ENCODE data around the gene OST4. TPM values are rescaled to one million over a fixed set of nuclear protein-coding genes. Genes with fewer than 3 reads are reported as not detected.

The OST4 gene
- polyA plus RNA-seq, 1 donor (not counting 4 experiments of a cell fraction or from before 2014, with no cell fraction given), result 393 TPM

- Histone ChIP-seq H3K36me3 (ENCODE audit: control insufficient read depth in 2 of 2, extremely low read depth in 1 of 2, insufficient read depth in 2 of 2, low read length in 2 of 2) (no peaks in the 10 kb centered on the region), H3K4me3 (ENCODE audit: control insufficient read depth in 2 of 3, extremely low read depth in 1 of 3, insufficient read depth in 2 of 3, low read depth in 1 of 3, low read length in 3 of 3) (no peak overlapping the region), H3K79me2 (ENCODE audit: control insufficient read depth, insufficient read depth, low read length) (no peaks in the 10 kb centered on the region), H3K27me3 (ENCODE audit: control insufficient read depth, extremely low read depth, insufficient read depth, low read length) (peaks cover 9% of the 10 kb centered on the region), H3K4me1 (ENCODE audit: control insufficient read depth, extremely low read depth, insufficient read depth, low read length) (peaks cover 4% of the 10 kb centered on the region), H3K27ac (ENCODE audit: control insufficient read depth, insufficient read depth, low read length) (no peak overlapping the region), H3K9ac (ENCODE audit: control insufficient read depth, extremely low read depth, insufficient read depth, low read length) (no peak overlapping the region), H3K9me3 (ENCODE audit: control insufficient read depth, low read depth, low read length) (no peaks in the 10 kb centered on the region), H3K9me1 (ENCODE audit: control insufficient read depth, extremely low read depth, insufficient read depth, low read length) (no peaks in the 10 kb centered on the region), H4K20me1 (ENCODE audit: control insufficient read depth, extremely low read depth, insufficient read depth, low read length) (peaks cover 4% of the 10 kb centered on the region), H3K4me2 (ENCODE audit: control insufficient read depth, extremely low read depth, insufficient read depth, low read depth, low read length) (no peak overlapping the region), H2AFZ (ENCODE audit: control insufficient read depth, low read length) (no peak overlapping the region)
- TF ChIP-seq CTCF (optimal IDR thresholded peaks at IDR 0.05 in 1 of 3, IDR thresholded peaks at IDR 0.05 in 1 of 3, conservative IDR thresholded peaks at IDR 0.05 in 1 of 3; ENCODE audit: extremely low read depth in 1 of 3, insufficient read depth in 2 of 3, low read length in 3 of 3) (no peak), EZH2 (IDR thresholded peaks at IDR 0.05; ENCODE audit: low read length) (no peak)
- FAIRE-seq (no peak), DNase-seq (ENCODE audit: low read depth, low spot score) (no peak)
- dilution Hi-C loops (cut with MboI; ENCODE audit: extremely low pct_ligation_motif_present, low sequenced_read_pairs), result no loop called here
These were observed 28.6 kb upstream of the OST4 start for GRCh38 chr2:27100036-27100435.

- Histone ChIP-seq H3K4me2 (ENCODE audit: control insufficient read depth, extremely low read depth, insufficient read depth, low read depth, low read length) (no peak overlapping the region), H3K27me3 (ENCODE audit: control insufficient read depth, extremely low read depth, insufficient read depth, low read length) (peaks cover 9% of the 10 kb centered on the region), H3K36me3 (ENCODE audit: control insufficient read depth in 2 of 2, extremely low read depth in 1 of 2, insufficient read depth in 2 of 2, low read length in 2 of 2) (no peaks in the 10 kb centered on the region), H3K4me3 (ENCODE audit: control insufficient read depth in 2 of 3, extremely low read depth in 1 of 3, insufficient read depth in 2 of 3, low read depth in 1 of 3, low read length in 3 of 3) (no peak overlapping the region), H3K9me3 (ENCODE audit: control insufficient read depth, low read depth, low read length) (no peaks in the 10 kb centered on the region), H3K79me2 (ENCODE audit: control insufficient read depth, insufficient read depth, low read length) (no peaks in the 10 kb centered on the region), H2AFZ (ENCODE audit: control insufficient read depth, low read length) (no peak overlapping the region), H3K27ac (ENCODE audit: control insufficient read depth, insufficient read depth, low read length) (no peak overlapping the region), H4K20me1 (ENCODE audit: control insufficient read depth, extremely low read depth, insufficient read depth, low read length) (peaks cover 4% of the 10 kb centered on the region), H3K4me1 (ENCODE audit: control insufficient read depth, extremely low read depth, insufficient read depth, low read length) (peaks cover 4% of the 10 kb centered on the region), H3K9me1 (ENCODE audit: control insufficient read depth, extremely low read depth, insufficient read depth, low read length) (no peaks in the 10 kb centered on the region), H3K9ac (ENCODE audit: control insufficient read depth, extremely low read depth, insufficient read depth, low read length) (no peak overlapping the region)
- DNase-seq (ENCODE audit: low read depth, low spot score) (no peak), FAIRE-seq (no peak)
- dilution Hi-C loops (cut with MboI; ENCODE audit: extremely low pct_ligation_motif_present, low sequenced_read_pairs), result no loop called here
- TF ChIP-seq EZH2 (IDR thresholded peaks at IDR 0.05; ENCODE audit: low read length) (no peak), CTCF (optimal IDR thresholded peaks at IDR 0.05 in 1 of 3, IDR thresholded peaks at IDR 0.05 in 1 of 3, conservative IDR thresholded peaks at IDR 0.05 in 1 of 3; ENCODE audit: extremely low read depth in 1 of 3, insufficient read depth in 2 of 3, low read length in 3 of 3) (no peak)
These were observed 28.0 kb upstream of the OST4 start for GRCh38 chr2:27099334-27099955.
